Chondrocyte (in vitro differentiated cells): ENCODE data around the gene SMIM7. TPM values are rescaled to one million over a fixed set of nuclear protein-coding genes. Genes with fewer than 3 reads are reported as not detected.

Experiments
- DNase-seq: peaks from one replicate; pipeline ENCODE4 v3.0.0; 2021; ENCODE audit warnings: mixed read lengths, low spot score
- H3K27ac Mint-ChIP-seq: one replicate; pipeline ENCODE4 v1.8.0; 2021; ENCODE audit warnings: mild to moderate bottlenecking, moderate library complexity, mixed read lengths; ENCODE audit not compliant: unreplicated experiment
- H3K27me3 Mint-ChIP-seq: 2 replicates; pipeline ENCODE4 v1.8.0; 2021; ENCODE audit warnings: low read depth, mixed read lengths
- H3K36me3 Mint-ChIP-seq: 2 replicates; pipeline ENCODE4 v1.8.0; 2021; ENCODE audit warnings: low read depth, mixed read lengths
- H3K4me1 Mint-ChIP-seq: 2 replicates; pipeline ENCODE4 v1.8.0; 2021; ENCODE audit warnings: low read depth, mild to moderate bottlenecking, mixed read lengths
- H3K4me3 Mint-ChIP-seq: one replicate; pipeline ENCODE4 v1.8.0; 2021; ENCODE audit warnings: mild to moderate bottlenecking, moderate library complexity, mixed read lengths; ENCODE audit not compliant: unreplicated experiment
- H3K9me3 Mint-ChIP-seq: 2 replicates; pipeline ENCODE4 v1.8.0; 2021; ENCODE audit warnings: low read depth, mixed read lengths
- CTCF ChIP-seq: fragments of 200-600 bp; sonication (generic); IDR thresholded peaks from 2 replicates; pipeline ENCODE4 v1.5.0; 2021; ENCODE audit warnings: antibody characterized with exemption, mild to moderate bottlenecking, moderate library complexity
- long read RNA-seq: library from polyadenylated mRNA; stranded (forward); transcript quantifications from one replicate; pipeline ENCODE4 v2.0.0, GENCODE V29; 2021
- total RNA-seq: library from RNA; stranded (reverse); gene quantifications from 3 replicates; pipeline ENCODE4 v1.2.1, GENCODE V29; 2021

The SMIM7 gene
- total RNA-seq = 42.5 to 52.0 TPM (median 47.7 TPM) in 3 replicates
- long read RNA-seq, transcript SMIM7-208 (5 exons, 2,776 nt) = major isoform, 53 of 78 reads
- long read RNA-seq, transcript SMIM7-215 (6 exons, 975 nt) = minor isoform, 7 of 78 reads
- long read RNA-seq, partial matches to known transcripts = 4 of 78 reads
- long read RNA-seq, other reads (novel, unspliced or antisense) = 6 of 78 reads

GRCh38 chr19:16659832-16660708 lies at the start of gene SMIM7:
TSS of gene SMIM7 (minus strand) at chr19:16660144. CDS start at chr19:16660110, 34 bp downstream.
- H3K4me3 Mint-ChIP-seq = peak within 1 kb of the TSS; percentile 96
- peaks cover 11% of the 10 kb centered on the region for H3K36me3 Mint-ChIP-seq
- peak within 1 kb of the TSS; percentile 98 for H3K27ac Mint-ChIP-seq
- TF ChIP-seq CTCF = peak; percentile 37
- H3K4me1 Mint-ChIP-seq = peaks cover 32% of the 10 kb centered on the region
- DNase-seq = peak; percentile 99
- no peaks in the 10 kb centered on the region for H3K9me3 Mint-ChIP-seq
- no peaks in the 10 kb centered on the region for H3K27me3 Mint-ChIP-seq

DNA sequence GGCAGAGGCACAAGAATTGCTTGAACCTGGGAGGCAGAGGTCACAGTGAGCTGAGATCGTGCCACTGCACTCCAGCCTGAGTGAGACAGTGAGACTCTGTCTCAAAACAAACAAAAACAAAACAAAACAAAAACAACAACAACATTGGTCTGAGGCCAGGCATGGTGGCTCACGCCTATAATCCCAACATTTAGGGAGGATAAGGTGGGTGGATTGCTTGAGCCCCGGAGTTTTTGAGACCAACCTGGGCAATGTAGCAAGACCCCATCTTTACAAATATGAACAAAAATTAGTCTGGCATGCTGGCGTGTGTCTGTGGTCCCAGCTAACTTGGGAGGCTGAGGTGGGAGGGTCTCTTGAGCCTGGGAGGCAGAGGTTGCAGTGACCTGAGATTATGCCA lies 43.7 kb upstream of the SMIM7 start:
- no peak for TF ChIP-seq CTCF
- H3K27ac Mint-ChIP-seq = no peak overlapping the region
- no peaks in the 10 kb centered on the region for H3K36me3 Mint-ChIP-seq
- H3K4me3 Mint-ChIP-seq = no peak overlapping the region
- H3K4me1 Mint-ChIP-seq = peaks cover 4% of the 10 kb centered on the region
- DNase-seq = no peak
- H3K9me3 Mint-ChIP-seq = no peaks in the 10 kb centered on the region
- peaks cover 10% of the 10 kb centered on the region for H3K27me3 Mint-ChIP-seq

- Mint-ChIP-seq H3K27ac (no peak overlapping the region), H3K4me3 (no peak overlapping the region), H3K36me3 (no peaks in the 10 kb centered on the region), H3K4me1 (peaks cover 4% of the 10 kb centered on the region), H3K27me3 (peaks cover 8% of the 10 kb centered on the region), H3K9me3 (no peaks in the 10 kb centered on the region)
- DNase-seq = no peak
- TF ChIP-seq CTCF = no peak
Measured at GRCh38 chr19:16702123-16702522, 42.2 kb upstream of the SMIM7 start.

DNA sequence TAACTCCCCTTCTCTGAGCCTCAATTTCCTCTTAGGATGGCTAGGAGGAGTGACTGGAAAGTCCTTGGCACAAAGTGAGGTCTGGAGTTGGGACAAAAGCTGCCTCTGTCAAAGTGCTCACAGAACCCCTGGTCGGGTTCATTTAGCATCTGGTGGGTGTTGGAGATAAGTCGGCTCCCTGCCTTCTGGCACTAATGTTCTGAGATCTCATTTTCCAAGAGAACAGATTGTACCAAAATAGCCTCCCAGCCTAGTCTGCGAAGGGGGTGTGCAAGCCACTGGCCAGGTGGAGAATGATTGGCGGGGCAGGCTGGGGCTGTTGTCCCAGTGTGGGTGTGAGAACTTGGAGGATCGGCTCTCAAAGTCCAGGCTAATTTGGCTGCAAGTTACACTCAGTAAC lies 39.0 kb upstream of the SMIM7 start:
- no peaks in the 10 kb centered on the region for H3K36me3 Mint-ChIP-seq
- no peak for TF ChIP-seq CTCF
- no peak overlapping the region for H3K27ac Mint-ChIP-seq
- no peaks in the 10 kb centered on the region for H3K9me3 Mint-ChIP-seq
- no peak for DNase-seq
- no peak overlapping the region for H3K4me3 Mint-ChIP-seq
- H3K27me3 Mint-ChIP-seq = peaks cover 8% of the 10 kb centered on the region
- peaks cover 4% of the 10 kb centered on the region for H3K4me1 Mint-ChIP-seq

- Mint-ChIP-seq H3K4me3 (no peak overlapping the region), H3K9me3 (peaks cover 3% of the 10 kb centered on the region), H3K4me1 (peaks cover 9% of the 10 kb centered on the region), H3K27me3 (peaks cover 2% of the 10 kb centered on the region), H3K27ac (no peak overlapping the region), H3K36me3 (no peaks in the 10 kb centered on the region)
- no peak for TF ChIP-seq CTCF
- no peak for DNase-seq
Measured at GRCh38 chr19:16688084-16688483, 28.1 kb upstream of the SMIM7 start.
